Mesothelial cell of epicardium (in vitro differentiated cells): ENCODE results near the gene DLL1. TPM values are rescaled to one million over a fixed set of nuclear protein-coding genes. Genes with fewer than 3 reads are reported as not detected.

Source experiments
- DNase-seq, 2 experiments: peaks; one replicate each; pipeline ENCODE4 v3.0.0; 2021; ENCODE audit warnings: low spot score in 2 of 2; ENCODE audit not compliant: unreplicated experiment in 2 of 2
- H3K27ac Mint-ChIP-seq: 2 replicates; pipeline ENCODE4 v1.8.0; 2021; ENCODE audit warnings: mixed read lengths
- H3K27me3 Mint-ChIP-seq: 2 replicates; pipeline ENCODE4 v1.8.0; 2021; ENCODE audit warnings: low read depth, mixed read lengths
- H3K36me3 Mint-ChIP-seq: 2 replicates; pipeline ENCODE4 v1.8.0; 2021; ENCODE audit warnings: mixed read lengths
- H3K4me1 Mint-ChIP-seq: 2 replicates; pipeline ENCODE4 v1.8.0; 2021; ENCODE audit warnings: mixed read lengths
- H3K4me3 Mint-ChIP-seq: 2 replicates; pipeline ENCODE4 v1.8.0; 2021; ENCODE audit warnings: mild to moderate bottlenecking, moderate library complexity, mixed read lengths
- H3K9me3 Mint-ChIP-seq: 2 replicates; pipeline ENCODE4 v1.8.0; 2021; ENCODE audit warnings: mixed read lengths
- CTCF ChIP-seq: fragments of 200-600 bp; sonication (generic); IDR thresholded peaks from one replicate; pipeline ENCODE4 v1.5.0; 2021; ENCODE audit warnings: antibody characterized with exemption; ENCODE audit not compliant: unreplicated experiment
- total RNA-seq: library from RNA; stranded (reverse); gene quantifications from 3 replicates; pipeline ENCODE4 v1.2.1, GENCODE V29; 2021

The DLL1 gene
- total RNA-seq, 1 donor from 2014 or later, result 3.6 TPM

- Mint-ChIP-seq H3K27me3 (no peaks in the 10 kb centered on the region), H3K4me1 (peaks cover 1% of the 10 kb centered on the region), H3K36me3 (no peaks in the 10 kb centered on the region), H3K9me3 (no peaks in the 10 kb centered on the region), H3K27ac (no peak overlapping the region), H3K4me3 (no peak overlapping the region)
- no peak for TF ChIP-seq CTCF
- DNase-seq, result no peak
Measured at GRCh38 chr6:170260686-170261085, 30.2 kb downstream of the DLL1 start.

GRCh38 chr6:170259278-170259677 lies 31.6 kb downstream of the DLL1 start:
- Mint-ChIP-seq H3K4me1 (peaks cover 6% of the 10 kb centered on the region), H3K4me3 (no peak overlapping the region), H3K9me3 (no peaks in the 10 kb centered on the region), H3K27me3 (no peaks in the 10 kb centered on the region), H3K36me3 (no peaks in the 10 kb centered on the region), H3K27ac (no peak overlapping the region)
- peak in 1 of 2 experiments; percentile 2 for DNase-seq
- no peak for TF ChIP-seq CTCF

GRCh38 chr6:170258407-170258806 lies 32.5 kb downstream of the DLL1 start:
- no peaks in the 10 kb centered on the region for H3K27me3 Mint-ChIP-seq
- H3K4me3 Mint-ChIP-seq, result no peak overlapping the region
- peaks cover 6% of the 10 kb centered on the region for H3K4me1 Mint-ChIP-seq
- TF ChIP-seq CTCF, result no peak
- H3K27ac Mint-ChIP-seq, result no peak overlapping the region
- no peaks in the 10 kb centered on the region for H3K9me3 Mint-ChIP-seq
- no peaks in the 10 kb centered on the region for H3K36me3 Mint-ChIP-seq
- DNase-seq, result no peak

- Mint-ChIP-seq H3K27ac (no peak overlapping the region), H3K4me1 (peaks cover 8% of the 10 kb centered on the region), H3K36me3 (no peaks in the 10 kb centered on the region), H3K9me3 (no peaks in the 10 kb centered on the region), H3K27me3 (no peaks in the 10 kb centered on the region), H3K4me3 (no peak overlapping the region)
- DNase-seq, result peak in 1 of 2 experiments; percentile 5
- TF ChIP-seq CTCF, result no peak
Measured at GRCh38 chr6:170257376-170257775, 33.5 kb downstream of the DLL1 start.

GRCh38 chr6:170256641-170257040 lies 34.2 kb downstream of the DLL1 start:
- TF ChIP-seq CTCF, result no peak
- Mint-ChIP-seq H3K4me3 (no peak overlapping the region), H3K27me3 (no peaks in the 10 kb centered on the region), H3K27ac (no peak overlapping the region), H3K4me1 (peaks cover 10% of the 10 kb centered on the region), H3K9me3 (no peaks in the 10 kb centered on the region), H3K36me3 (no peaks in the 10 kb centered on the region)
- peak in 1 of 2 experiments; percentile 8 for DNase-seq
